Body of pancreas (tissue), 4 donors: Measurements from ENCODE around the gene PRR19. TPM values are rescaled to one million over a fixed set of nuclear protein-coding genes. Genes with fewer than 3 reads are reported as not detected.
A peak's percentile ranks its signal among the peaks of the same experiment; 100 is the strongest.

ENCODE experiments used
- ATAC-seq: fragments of 150-250 bp; one replicate; pipeline ENCODE4 v1.9.1; 2016
- DNase-seq, 4 donors: peaks; one replicate each; pipeline ENCODE4 v3.0.0-alpha.2; 2019
- H3K27ac ChIP-seq, 4 donors: fragments of 200-600 bp; sonication (generic); 1 replicate in 3 of 4; 2 replicates in 1 of 4; pipeline versions ENCODE4 v1.5.1 to v1.6.1; 2016 to 2019; ENCODE audit warnings: mild to moderate bottlenecking in 1 of 4, mixed read lengths in 1 of 4, moderate library complexity in 1 of 4
- H3K27me3 ChIP-seq, 2 donors: fragments of 200-600 bp; sonication (generic); one replicate each; pipeline ENCODE4 v1.6.0; 2016; ENCODE audit warnings: mild to moderate bottlenecking in 1 of 2
- H3K36me3 ChIP-seq, 2 donors: fragments of 200-600 bp; sonication (generic); replicated peaks in 1 of 2; 2 replicates each; pipeline ENCODE4 v1.5.1; 2016; ENCODE audit warnings: low read depth in 2 of 2; ENCODE audit not compliant: insufficient read depth in 1 of 2
- H3K4me1 ChIP-seq: fragments of 200-600 bp; sonication (generic); one replicate; pipeline ENCODE4 v1.6.0; 2016
- H3K4me3 ChIP-seq, 2 donors: fragments of 200-600 bp; sonication (generic); 1 replicate in 1 of 2; 2 replicates in 1 of 2; pipeline ENCODE4 v1.5.1; 2016 to 2019
- H3K9me3 ChIP-seq, 3 donors: fragments of 200-600 bp; sonication (generic); 1 replicate in 2 of 3; 2 replicates in 1 of 3; pipeline ENCODE4 v1.5.1; 2016
- POLR2A ChIP-seq, 3 donors: fragments of 450-650 bp; IDR thresholded peaks; one replicate each; pipeline ENCODE4 v1.6.1; 2016; ENCODE audit warnings: antibody characterized with exemption in 3 of 3, mild to moderate bottlenecking in 2 of 3
- whole genome bisulfite sequencing, 2 donors: methylation state at CpG; one replicate each; pipeline ENCODE4 v1.1.5; 2017; 5-methylcytosine and 5-hydroxymethylcytosine counted together
- intact Hi-C: fragments of 100-400 bp; cut with DNase I; formaldehyde crosslinking; loops from one replicate; pipeline ENCODE4 v1.15.1; 2023
- total RNA-seq, 2 donors: library from RNA; depleted of rRNA; stranded (reverse); fragments of >200 nt; gene quantifications; one replicate each; pipeline ENCODE4 v1.1.0, GENCODE V29; 2016
- TF ChIP-seq, protein P1 (sequence below), 7 experiments: fragments of 450-650 bp in 4 of 7; fragments of 200-600 bp in 3 of 7; sonication (generic) in 3 of 7; IDR thresholded peaks; one replicate each; pipeline ENCODE4 v1.5.1; 2016 to 2019; ENCODE audit warnings: antibody characterized with exemption in 7 of 7

The PRR19 gene
- total RNA-seq, 2 donors from 2014 or later, result 0.52 TPM; not detected in 1

DNA sequence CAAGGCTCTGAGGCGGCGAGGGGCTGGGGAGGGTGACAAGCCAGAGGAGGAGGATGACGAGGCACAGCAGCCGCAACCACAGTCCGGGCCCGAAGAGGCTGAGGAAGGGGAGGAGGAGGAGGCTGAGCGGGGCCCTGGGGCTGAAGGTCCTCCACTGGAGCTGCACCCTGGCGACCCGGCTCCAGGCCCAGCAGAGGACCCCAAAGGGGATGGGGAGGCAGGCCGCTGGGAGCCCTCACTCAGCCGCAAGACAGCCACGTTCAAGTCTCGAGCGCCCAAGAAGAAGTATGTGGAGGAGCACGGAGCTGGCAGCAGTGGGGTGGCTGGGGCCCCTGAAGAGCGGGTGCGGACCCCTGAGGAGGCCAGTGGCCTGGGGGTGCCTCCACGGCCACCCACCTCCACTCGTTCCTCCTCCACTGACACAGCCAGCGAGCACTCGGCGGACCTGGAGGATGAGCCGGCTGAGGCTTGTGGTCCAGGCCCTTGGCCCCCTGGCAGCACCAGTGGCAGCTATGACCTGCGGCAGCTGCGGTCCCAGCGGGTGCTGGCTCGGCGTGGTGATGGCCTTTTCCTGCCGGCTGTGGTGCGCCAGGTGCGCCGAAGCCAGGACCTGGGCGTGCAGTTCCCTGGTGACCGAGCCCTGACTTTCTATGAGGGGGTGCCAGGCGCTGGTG lies 29.9 kb upstream of the PRR19 start:
- no peak for ATAC-seq
- H3K36me3 ChIP-seq, result no peaks in the 10 kb centered on the region
- WGBS, 2 donors, result 87% methylated on average over 16 to 33 of the region's 35 CpGs
- no peaks in the 10 kb centered on the region for H3K9me3 ChIP-seq
- intact Hi-C loops, result no loop called here
- no peak overlapping the region for H3K4me3 ChIP-seq
- no peaks in the 10 kb centered on the region for H3K27me3 ChIP-seq
- peaks cover 63% of the 10 kb centered on the region for H3K4me1 ChIP-seq
- no peak for DNase-seq
- peak overlapping the region in 1 of 4 donors; percentile 90 for H3K27ac ChIP-seq
- TF ChIP-seq, protein P1, sequence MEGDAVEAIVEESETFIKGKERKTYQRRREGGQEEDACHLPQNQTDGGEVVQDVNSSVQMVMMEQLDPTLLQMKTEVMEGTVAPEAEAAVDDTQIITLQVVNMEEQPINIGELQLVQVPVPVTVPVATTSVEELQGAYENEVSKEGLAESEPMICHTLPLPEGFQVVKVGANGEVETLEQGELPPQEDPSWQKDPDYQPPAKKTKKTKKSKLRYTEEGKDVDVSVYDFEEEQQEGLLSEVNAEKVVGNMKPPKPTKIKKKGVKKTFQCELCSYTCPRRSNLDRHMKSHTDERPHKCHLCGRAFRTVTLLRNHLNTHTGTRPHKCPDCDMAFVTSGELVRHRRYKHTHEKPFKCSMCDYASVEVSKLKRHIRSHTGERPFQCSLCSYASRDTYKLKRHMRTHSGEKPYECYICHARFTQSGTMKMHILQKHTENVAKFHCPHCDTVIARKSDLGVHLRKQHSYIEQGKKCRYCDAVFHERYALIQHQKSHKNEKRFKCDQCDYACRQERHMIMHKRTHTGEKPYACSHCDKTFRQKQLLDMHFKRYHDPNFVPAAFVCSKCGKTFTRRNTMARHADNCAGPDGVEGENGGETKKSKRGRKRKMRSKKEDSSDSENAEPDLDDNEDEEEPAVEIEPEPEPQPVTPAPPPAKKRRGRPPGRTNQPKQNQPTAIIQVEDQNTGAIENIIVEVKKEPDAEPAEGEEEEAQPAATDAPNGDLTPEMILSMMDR (IDR thresholded peaks at IDR 0.05), result no peak

DNA sequence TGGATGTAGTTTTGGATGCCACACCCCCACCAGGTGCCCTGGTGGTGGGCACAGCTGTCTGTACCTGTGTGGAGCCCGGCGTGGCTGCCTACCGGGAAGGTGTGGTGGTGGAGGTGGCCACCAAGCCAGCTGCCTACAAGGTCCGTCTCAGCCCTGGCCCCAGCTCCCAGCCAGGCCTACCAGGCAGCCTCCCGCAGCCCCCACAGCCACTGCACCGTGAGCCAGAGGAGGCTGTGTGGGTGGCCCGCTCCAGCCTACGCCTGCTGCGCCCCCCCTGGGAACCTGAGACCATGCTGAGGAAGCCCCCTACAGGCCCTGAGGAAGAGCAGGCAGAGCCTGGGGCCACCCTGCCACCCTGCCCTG lies 29.4 kb upstream of the PRR19 start:
- TF ChIP-seq, protein P1 (IDR thresholded peaks at IDR 0.05), result no peak
- TF ChIP-seq POLR2A (IDR thresholded peaks at IDR 0.05), result no peak
- no peak for DNase-seq

DNA sequence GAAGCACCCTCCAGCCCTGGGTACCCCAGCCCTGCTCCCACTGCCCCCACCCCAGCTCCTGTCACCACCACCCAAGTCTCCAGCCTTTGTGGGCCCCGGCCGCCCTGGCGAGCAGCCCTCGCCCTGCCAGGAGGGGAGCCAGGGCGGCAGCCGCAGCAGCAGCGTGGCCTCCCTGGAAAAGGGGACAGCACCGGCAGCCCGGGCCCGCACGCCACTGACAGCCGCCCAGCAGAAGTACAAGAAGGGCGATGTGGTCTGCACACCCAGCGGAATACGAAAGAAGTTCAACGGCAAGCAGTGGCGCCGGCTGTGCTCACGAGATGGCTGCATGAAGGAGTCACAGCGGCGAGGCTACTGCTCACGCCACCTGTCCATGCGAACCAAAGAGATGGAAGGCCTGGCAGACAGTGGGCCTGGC lies 28.9 kb upstream of the PRR19 start:
- Histone ChIP-seq H3K27me3 (no peaks in the 10 kb centered on the region), H3K27ac (no peak overlapping the region), H3K9me3 (no peaks in the 10 kb centered on the region), H3K4me3 (no peak overlapping the region), H3K4me1 (peaks cover 65% of the 10 kb centered on the region), H3K36me3 (no peaks in the 10 kb centered on the region)
- intact Hi-C loops, result no loop called here
- WGBS, 2 donors, result 94 to 99% methylated on average over 10 to 17 of the region's 23 CpGs
- DNase-seq (no peak), ATAC-seq (no peak)
- TF ChIP-seq POLR2A (IDR thresholded peaks at IDR 0.05), result no peak
- TF ChIP-seq, protein P1 (IDR thresholded peaks at IDR 0.05), result no peak

More for the DNA sequence above, 29.4 kb upstream of the PRR19 start:
- ATAC-seq, result no peak
- Histone ChIP-seq H3K27ac (no peak overlapping the region), H3K4me3 (no peak overlapping the region), H3K36me3 (no peaks in the 10 kb centered on the region), H3K27me3 (no peaks in the 10 kb centered on the region), H3K9me3 (no peaks in the 10 kb centered on the region), H3K4me1 (peaks cover 65% of the 10 kb centered on the region)
- intact Hi-C loops, result no loop called here
- 88 to 95% methylated on average over 6 to 7 of the region's 9 CpGs for WGBS, 2 donors

DNA sequence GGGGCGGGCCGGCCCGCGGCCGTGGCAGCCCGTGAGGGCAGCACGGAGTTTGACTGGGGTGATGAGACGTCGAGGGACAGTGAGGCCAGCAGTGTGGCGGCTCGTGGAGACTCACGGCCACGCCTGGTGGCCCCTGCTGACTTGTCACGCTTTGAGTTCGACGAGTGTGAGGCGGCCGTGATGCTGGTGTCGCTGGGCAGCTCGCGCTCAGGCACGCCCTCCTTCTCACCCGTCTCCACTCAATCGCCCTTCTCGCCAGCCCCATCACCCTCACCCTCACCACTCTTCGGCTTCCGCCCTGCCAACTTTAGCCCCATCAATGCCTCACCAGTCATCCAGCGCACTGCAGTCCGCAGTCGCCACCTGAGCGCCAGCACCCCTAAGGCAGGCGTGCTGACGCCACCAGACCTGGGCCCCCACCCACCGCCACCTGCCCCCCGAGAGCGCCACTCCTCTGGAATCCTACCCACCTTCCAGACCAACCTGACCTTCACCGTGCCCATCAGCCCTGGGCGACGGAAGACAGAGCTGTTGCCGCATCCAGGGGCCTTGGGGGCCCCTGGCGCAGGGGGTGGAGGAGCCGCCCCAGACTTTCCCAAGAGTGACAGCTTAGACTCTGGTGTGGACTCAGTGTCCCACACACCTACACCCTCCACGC lies 28.4 kb upstream of the PRR19 start:
- ATAC-seq (no peak), DNase-seq (no peak)
- Histone ChIP-seq H3K36me3 (no peaks in the 10 kb centered on the region), H3K4me3 (no peak overlapping the region), H3K9me3 (no peaks in the 10 kb centered on the region), H3K27ac (no peak overlapping the region), H3K27me3 (no peaks in the 10 kb centered on the region), H3K4me1 (peaks cover 70% of the 10 kb centered on the region)
- TF ChIP-seq, protein P1 (IDR thresholded peaks at IDR 0.05), result no peak
- no peak for TF ChIP-seq POLR2A (IDR thresholded peaks at IDR 0.05)
- WGBS, 2 donors, result 94 to 96% methylated on average over 37 to 43 of the region's 43 CpGs
- intact Hi-C loops, result no loop called here
